ENCODE measurements around the gene ARHGAP33. TPM values are rescaled to one million over a fixed set of nuclear protein-coding genes. Genes with fewer than 3 reads are reported as not detected.
A peak's percentile ranks its signal among the peaks of the same experiment; 100 is the strongest.

ARHGAP33 gene
- total RNA-seq, 4 donors from 2014 or later, result 20.6 to 42.7 (median 31.7) TPM

DNA sequence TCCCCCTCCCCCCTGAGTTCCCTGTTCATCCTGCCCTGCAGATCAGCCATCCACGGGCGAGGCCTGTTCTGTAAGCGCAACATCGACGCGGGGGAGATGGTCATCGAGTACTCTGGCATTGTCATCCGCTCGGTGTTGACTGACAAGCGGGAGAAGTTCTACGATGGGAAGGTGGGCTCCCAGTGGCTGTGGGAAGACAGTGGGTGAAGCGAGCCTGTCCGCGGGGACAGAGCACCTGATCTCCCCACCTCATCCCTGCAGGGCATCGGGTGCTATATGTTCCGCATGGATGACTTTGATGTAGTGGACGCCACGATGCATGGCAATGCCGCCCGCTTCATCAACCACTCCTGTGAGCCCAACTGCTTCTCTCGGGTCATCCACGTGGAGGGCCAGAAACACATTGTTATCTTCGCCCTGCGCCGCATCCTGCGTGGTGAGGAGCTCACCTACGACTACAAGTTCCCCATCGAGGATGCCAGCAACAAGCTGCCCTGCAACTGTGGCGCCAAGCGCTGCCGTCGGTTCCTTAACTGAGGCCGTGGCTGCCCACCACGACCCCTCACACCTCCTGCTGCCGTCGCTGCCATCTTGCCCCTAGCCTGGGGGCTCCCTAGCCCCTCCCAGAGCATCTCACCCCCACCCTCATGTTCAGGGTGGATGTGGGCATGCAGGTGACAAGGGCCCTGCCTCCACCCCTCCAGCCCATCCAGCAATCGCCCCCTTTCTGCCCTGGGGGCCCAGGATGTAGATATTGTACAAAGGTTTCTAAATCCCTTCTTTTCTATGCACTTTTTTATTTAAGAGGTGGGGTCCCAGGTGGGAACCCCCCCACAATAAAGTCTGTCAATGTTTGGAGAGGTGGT is 37.1 kb upstream of the ARHGAP33 start:
- Histone ChIP-seq H3K9me3 (no peaks in the 10 kb centered on the region), H3K27ac (no peak overlapping the region), H3K4me1 (peaks cover 17% of the 10 kb centered on the region), H3K36me3 (peaks cover 56% of the 10 kb centered on the region), H3K4me3 (no peak overlapping the region), H3K27me3 (no peaks in the 10 kb centered on the region)
- WGBS, result 88% methylated on average over 32 of the region's 37 CpGs
- DNase-seq (ENCODE audit: low spot score in 2 of 2), result no peak
- TF ChIP-seq EP300 (IDR thresholded peaks at IDR 0.05), result no peak
- TF ChIP-seq, protein P1, sequence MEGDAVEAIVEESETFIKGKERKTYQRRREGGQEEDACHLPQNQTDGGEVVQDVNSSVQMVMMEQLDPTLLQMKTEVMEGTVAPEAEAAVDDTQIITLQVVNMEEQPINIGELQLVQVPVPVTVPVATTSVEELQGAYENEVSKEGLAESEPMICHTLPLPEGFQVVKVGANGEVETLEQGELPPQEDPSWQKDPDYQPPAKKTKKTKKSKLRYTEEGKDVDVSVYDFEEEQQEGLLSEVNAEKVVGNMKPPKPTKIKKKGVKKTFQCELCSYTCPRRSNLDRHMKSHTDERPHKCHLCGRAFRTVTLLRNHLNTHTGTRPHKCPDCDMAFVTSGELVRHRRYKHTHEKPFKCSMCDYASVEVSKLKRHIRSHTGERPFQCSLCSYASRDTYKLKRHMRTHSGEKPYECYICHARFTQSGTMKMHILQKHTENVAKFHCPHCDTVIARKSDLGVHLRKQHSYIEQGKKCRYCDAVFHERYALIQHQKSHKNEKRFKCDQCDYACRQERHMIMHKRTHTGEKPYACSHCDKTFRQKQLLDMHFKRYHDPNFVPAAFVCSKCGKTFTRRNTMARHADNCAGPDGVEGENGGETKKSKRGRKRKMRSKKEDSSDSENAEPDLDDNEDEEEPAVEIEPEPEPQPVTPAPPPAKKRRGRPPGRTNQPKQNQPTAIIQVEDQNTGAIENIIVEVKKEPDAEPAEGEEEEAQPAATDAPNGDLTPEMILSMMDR (IDR thresholded peaks at IDR 0.05), result no peak
- no peak for TF ChIP-seq POLR2A (IDR thresholded peaks at IDR 0.05)
- no peak for TF ChIP-seq POLR2AphosphoS5 (IDR thresholded peaks at IDR 0.05)

DNA sequence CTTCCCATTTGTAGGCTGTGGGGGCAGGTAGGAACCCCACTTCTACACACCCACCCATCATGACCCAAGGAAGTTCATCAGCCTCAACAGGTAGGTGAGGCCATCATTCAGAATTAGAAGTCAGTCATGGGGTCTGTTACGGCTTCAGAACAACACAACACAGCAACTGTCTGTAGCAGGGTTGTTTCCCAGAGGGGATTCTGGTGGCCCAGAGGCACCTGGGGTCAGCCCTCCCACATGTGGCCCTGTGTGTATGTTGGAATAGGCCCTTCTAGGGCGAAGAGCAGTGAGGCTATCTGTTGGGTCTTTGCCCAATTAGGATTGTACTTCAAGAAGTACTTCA is 36.5 kb upstream of the ARHGAP33 start:
- TF ChIP-seq POLR2AphosphoS5 (IDR thresholded peaks at IDR 0.05) (no peak), EP300 (IDR thresholded peaks at IDR 0.05) (no peak), POLR2A (IDR thresholded peaks at IDR 0.05) (no peak)
- TF ChIP-seq, protein P1 (IDR thresholded peaks at IDR 0.05), result no peak
- H3K9me3 ChIP-seq, result no peaks in the 10 kb centered on the region
- no CpG with 5 or more reads among the region's 2 CpGs for WGBS
- no peak overlapping the region for H3K4me3 ChIP-seq
- no peaks in the 10 kb centered on the region for H3K27me3 ChIP-seq
- H3K27ac ChIP-seq, result no peak overlapping the region
- no peak for DNase-seq (ENCODE audit: low spot score in 2 of 2)
- H3K36me3 ChIP-seq, result peaks cover 50% of the 10 kb centered on the region
- H3K4me1 ChIP-seq, result peaks cover 19% of the 10 kb centered on the region

DNA sequence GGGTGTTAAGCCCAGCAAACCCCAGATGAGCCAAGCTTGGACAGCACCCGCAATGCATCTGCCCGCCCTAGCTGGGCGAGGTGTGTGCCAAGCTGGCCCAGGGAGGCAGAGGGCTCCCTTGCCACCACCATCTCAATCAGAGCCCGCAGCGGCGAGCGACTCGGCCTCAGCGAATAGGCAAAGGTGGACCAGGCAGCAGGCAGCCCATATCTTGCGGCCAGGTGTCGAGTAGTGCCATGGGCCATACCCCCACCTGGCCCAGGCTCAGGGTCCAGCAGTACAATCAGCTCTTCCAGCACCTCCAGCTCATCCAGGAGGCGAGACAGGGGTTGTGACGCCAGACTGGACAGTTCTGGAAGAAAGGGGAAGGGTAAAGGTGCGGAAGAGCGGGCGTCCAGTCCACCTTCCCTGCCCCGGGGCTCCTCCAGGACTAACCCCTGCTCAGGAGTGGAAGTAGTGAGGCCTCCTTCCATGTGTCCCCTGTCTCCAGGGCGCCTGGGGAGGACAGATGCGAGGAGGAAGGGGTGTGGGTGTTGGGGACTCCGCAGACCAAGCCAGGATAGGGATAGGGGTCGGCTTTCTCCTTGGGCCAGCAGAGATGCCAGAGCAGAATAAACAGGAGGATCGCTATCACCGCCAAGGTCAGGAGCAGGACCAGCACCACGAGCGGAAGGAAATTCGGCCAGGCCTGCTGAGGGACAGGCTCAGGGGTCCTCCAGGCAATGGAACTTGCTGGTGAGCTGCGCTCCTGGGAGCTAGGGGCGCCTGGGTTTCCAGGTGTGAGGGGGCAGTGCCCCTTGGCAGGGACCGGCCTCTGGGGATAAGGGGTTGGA is 35.9 kb upstream of the ARHGAP33 start:
- WGBS, result 78% methylated on average over 16 of the region's 29 CpGs

DNA sequence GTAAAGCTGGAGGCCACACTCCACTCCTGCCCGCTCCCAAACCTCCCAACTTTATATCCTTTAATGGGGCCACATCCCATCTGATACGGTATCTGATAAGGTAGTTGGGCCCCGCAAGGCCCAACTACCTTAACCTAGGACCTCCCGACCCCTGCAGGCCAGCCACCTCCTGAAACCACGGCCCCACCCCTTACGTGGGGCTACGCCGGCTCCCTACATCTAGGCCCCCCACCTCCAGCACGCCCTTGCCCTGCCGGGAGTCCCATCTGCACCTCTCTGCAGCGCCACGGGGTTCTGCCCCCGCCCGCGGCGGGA is 35.3 kb upstream of the ARHGAP33 start:
- Histone ChIP-seq H3K4me1 (peaks cover 28% of the 10 kb centered on the region), H3K36me3 (peaks cover 38% of the 10 kb centered on the region), H3K27me3 (no peaks in the 10 kb centered on the region), H3K27ac (peak overlapping the region; percentile 79), H3K9me3 (no peaks in the 10 kb centered on the region), H3K4me3 (peak overlapping the region; percentile 69)
- TF ChIP-seq EP300 (IDR thresholded peaks at IDR 0.05) (no peak), POLR2A (IDR thresholded peaks at IDR 0.05) (no peak), POLR2AphosphoS5 (IDR thresholded peaks at IDR 0.05) (no peak)
- TF ChIP-seq, protein P1 (IDR thresholded peaks at IDR 0.05), result no peak
- 2% methylated on average over 7 of the region's 16 CpGs for WGBS
- DNase-seq (ENCODE audit: low spot score in 2 of 2), result no peak

More for the DNA sequence above, 35.9 kb upstream of the ARHGAP33 start:
- H3K9me3 ChIP-seq, result no peaks in the 10 kb centered on the region
- H3K4me3 ChIP-seq, result peak overlapping the region; percentile 69
- peaks cover 25% of the 10 kb centered on the region for H3K4me1 ChIP-seq
- TF ChIP-seq EP300 (IDR thresholded peaks at IDR 0.05), result no peak
- TF ChIP-seq POLR2A (IDR thresholded peaks at IDR 0.05), result no peak
- TF ChIP-seq, protein P1 (IDR thresholded peaks at IDR 0.05), result no peak
- TF ChIP-seq POLR2AphosphoS5 (IDR thresholded peaks at IDR 0.05), result no peak
- no peaks in the 10 kb centered on the region for H3K27me3 ChIP-seq
- peak overlapping the region; percentile 79 for H3K27ac ChIP-seq
- peaks cover 43% of the 10 kb centered on the region for H3K36me3 ChIP-seq
- DNase-seq (ENCODE audit: low spot score in 2 of 2), result no peak

Data from suprapubic skin (tissue), 4 donors.